HepG2 (cell line): ENCODE data around the gene CD300LF. TPM values are rescaled to one million over a fixed set of nuclear protein-coding genes. Genes with fewer than 3 reads are reported as not detected.

Source experiments
- ARNTL ChIP-seq: sonication (generic); formaldehyde crosslinking; IDR thresholded peaks from 2 replicates; pipeline ENCODE4 v1.4.0; 2020; ENCODE audit warnings: mild to moderate bottlenecking, missing genetic modification reagents
- HCFC1 ChIP-seq: fragments of 150-350 bp; IDR thresholded peaks from 2 replicates; pipeline ENCODE4 v1.6.1; 2014; ENCODE audit warnings: low read depth, low read length
- MXI1 ChIP-seq: IDR thresholded peaks from 3 replicates; pipeline ENCODE4 v1.6.1; 2012; ENCODE audit warnings: low read depth, low read length, inconsistent platforms, borderline replicate concordance
- ONECUT2 ChIP-seq: sonication (generic); formaldehyde crosslinking; IDR thresholded peaks from 2 replicates; pipeline ENCODE4 v1.4.0; 2020; ENCODE audit warnings: missing genetic modification reagents
- PCBP1 ChIP-seq: fragments of 200-400 bp; formaldehyde crosslinking; IDR thresholded peaks from 2 replicates; pipeline ENCODE4 v1.6.1; 2017; ENCODE audit warnings: mild to moderate bottlenecking, low read depth, low read length, borderline replicate concordance
- PHF20 ChIP-seq: sonication (generic); formaldehyde crosslinking; IDR thresholded peaks from 2 replicates; pipeline ENCODE4 v1.5.0; 2020; ENCODE audit warnings: mild to moderate bottlenecking, missing genetic modification reagents
- RBFOX2 ChIP-seq: fragments of 200-400 bp; formaldehyde crosslinking; IDR thresholded peaks from 2 replicates; pipeline ENCODE4 v1.6.1; 2017; ENCODE audit warnings: low read depth, mild to moderate bottlenecking, low read length
- RELA ChIP-seq: sonication (generic); formaldehyde crosslinking; IDR thresholded peaks from 2 replicates; pipeline ENCODE4 v1.4.0; 2020; ENCODE audit warnings: missing genetic modification reagents
- SRSF9 ChIP-seq: fragments of 200-400 bp; formaldehyde crosslinking; IDR thresholded peaks from 2 replicates; pipeline ENCODE4 v1.6.1; 2018; ENCODE audit warnings: borderline replicate concordance, mild to moderate bottlenecking, low read depth, low read length; ENCODE audit not compliant: insufficient read depth, poor library complexity, severe bottlenecking
- SUZ12 ChIP-seq: fragments of 150-350 bp; IDR thresholded peaks from 2 replicates; pipeline ENCODE4 v1.6.1; 2014; ENCODE audit warnings: low read depth, low read length
- ZFP41 ChIP-seq: sonication (generic); formaldehyde crosslinking; IDR thresholded peaks from 2 replicates; pipeline ENCODE4 v1.4.0; 2020; ENCODE audit warnings: mild to moderate bottlenecking, missing genetic modification reagents, borderline replicate concordance
- ZFP90 ChIP-seq: sonication (generic); formaldehyde crosslinking; IDR thresholded peaks from 2 replicates; pipeline ENCODE4 v1.8.0; 2022; ENCODE audit warnings: missing genetic modification reagents, mild to moderate bottlenecking, inconsistent platforms, borderline replicate concordance
- ZNF17 ChIP-seq: sonication (generic); formaldehyde crosslinking; IDR thresholded peaks from 2 replicates; pipeline ENCODE4 v1.5.0; 2020; ENCODE audit warnings: mild to moderate bottlenecking, missing genetic modification reagents
- ZNF354B ChIP-seq: sonication (generic); formaldehyde crosslinking; IDR thresholded peaks from 2 replicates; pipeline ENCODE4 v1.8.0; 2022; ENCODE audit warnings: mild to moderate bottlenecking, missing genetic modification reagents
- ZNF432 ChIP-seq: sonication (generic); formaldehyde crosslinking; IDR thresholded peaks from 2 replicates; pipeline ENCODE4 v1.5.0; 2020; ENCODE audit warnings: missing genetic modification reagents, mild to moderate bottlenecking, borderline replicate concordance
- polyA plus RNA-seq, 8 experiments: library from polyadenylated mRNA; depleted of rRNA in 3 of 8; stranded (reverse) in 7 of 8; unstranded in 1 of 8; fragments of >200 nt; fragmentation: Illumina TruSeq in 4 of 8; extraction: Trizol in 4 of 8; gene quantifications; 2 replicates each; pipeline versions ENCODE4 v1.2.1 to v1.2.3, GENCODE V29; 2011 to 2016; ENCODE audit warnings: low read depth in 4 of 8, missing spikeins in 1 of 8, mixed read lengths in 1 of 8; ENCODE audit not compliant: insufficient read depth in 1 of 8
- total RNA-seq, 5 experiments: library from RNA; depleted of rRNA; stranded (reverse); fragments of >200 nt; fragmentation: Illumina TruSeq; extraction: Trizol; gene quantifications; 2 replicates each; pipeline ENCODE4 v1.2.3, GENCODE V29; 2016; ENCODE audit warnings: low read depth in 1 of 5
- TF ChIP-seq, protein P1 (sequence below): sonication (generic); formaldehyde crosslinking; IDR thresholded peaks from 2 replicates; pipeline ENCODE4 v1.5.1; 2020; ENCODE audit warnings: mild to moderate bottlenecking, missing genetic modification reagents
- TF ChIP-seq, protein P2 (sequence below): sonication (generic); formaldehyde crosslinking; IDR thresholded peaks from 2 replicates; pipeline ENCODE4 v1.9.0; 2021; ENCODE audit warnings: missing genetic modification reagents, mild to moderate bottlenecking, borderline replicate concordance
- TF ChIP-seq, protein P3 (sequence below): IDR thresholded peaks from 2 replicates; pipeline ENCODE4 v1.6.1; 2016; ENCODE audit warnings: missing genetic modification reagents, missing compliant biosample characterization
- TF ChIP-seq, protein P4 (sequence below): sonication (generic); formaldehyde crosslinking; IDR thresholded peaks from 2 replicates; pipeline ENCODE4 v1.4.0; 2020; ENCODE audit warnings: missing genetic modification reagents

Gene CD300LF
- total and polyA plus RNA-seq, 2 of the 13 experiments (the other 11 are each of a cell fraction or from before 2014, with no cell fraction given), result not detected

DNA sequence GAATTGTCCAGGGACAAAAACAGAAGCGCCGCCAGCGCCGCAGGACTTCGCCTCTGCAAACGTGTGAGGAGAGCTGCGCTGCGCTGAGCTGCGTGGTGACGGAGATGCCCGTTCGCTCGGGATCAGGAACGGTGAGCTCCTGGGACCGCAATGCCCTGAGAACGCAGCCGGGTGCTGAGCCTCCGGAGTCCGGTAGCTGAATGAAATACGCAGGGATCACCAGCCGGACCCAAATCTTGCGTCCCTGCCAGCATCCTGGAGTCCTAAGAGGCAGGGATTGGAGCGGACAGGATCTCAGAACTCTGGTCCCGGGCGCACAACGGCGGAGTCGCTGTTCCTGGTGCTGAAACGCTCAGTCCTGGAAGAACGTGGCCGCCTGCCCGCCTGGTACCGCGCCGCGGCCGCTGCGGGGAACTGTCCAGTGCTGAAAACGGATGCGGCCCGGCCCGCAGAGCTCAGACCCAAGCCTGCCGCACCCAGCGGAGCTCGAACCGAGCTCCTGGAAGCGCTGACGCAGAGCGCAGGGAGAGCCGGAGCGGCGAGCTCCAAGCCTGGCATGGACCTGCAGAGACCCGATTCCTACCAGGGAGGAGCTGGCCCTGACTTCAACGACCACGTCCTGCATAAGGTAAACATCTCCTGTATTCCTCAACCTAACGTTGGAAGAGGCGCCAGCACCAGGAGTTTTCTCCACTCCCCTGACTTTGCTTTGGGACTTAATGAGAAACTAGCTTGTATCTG, 41.5 kb downstream of the CD300LF start (continued):
- TF ChIP-seq PCBP1 (no peak), ZNF17 (CRISPR knock-in tag) (peak; percentile 99), ZNF354B (CRISPR knock-in tag) (peak; percentile 100), ZNF432 (peak; percentile 97), HCFC1 (peak; percentile 46; the same call in 1 of the 2 replicates), ZFP90 (CRISPR knock-in tag) (peak; percentile 100), MXI1 (peak; percentile 100), PHF20 (CRISPR knock-in tag) (peak; percentile 87), ZFP41 (CRISPR knock-in tag) (peak; percentile 100), RELA (CRISPR knock-in tag) (peak; percentile 99), RBFOX2 (no peak), SRSF9 (no peak), SUZ12 (no peak), ONECUT2 (CRISPR knock-in tag) (peak; percentile 92), ARNTL (CRISPR knock-in tag) (peak; percentile 96)
- TF ChIP-seq, protein P1, sequence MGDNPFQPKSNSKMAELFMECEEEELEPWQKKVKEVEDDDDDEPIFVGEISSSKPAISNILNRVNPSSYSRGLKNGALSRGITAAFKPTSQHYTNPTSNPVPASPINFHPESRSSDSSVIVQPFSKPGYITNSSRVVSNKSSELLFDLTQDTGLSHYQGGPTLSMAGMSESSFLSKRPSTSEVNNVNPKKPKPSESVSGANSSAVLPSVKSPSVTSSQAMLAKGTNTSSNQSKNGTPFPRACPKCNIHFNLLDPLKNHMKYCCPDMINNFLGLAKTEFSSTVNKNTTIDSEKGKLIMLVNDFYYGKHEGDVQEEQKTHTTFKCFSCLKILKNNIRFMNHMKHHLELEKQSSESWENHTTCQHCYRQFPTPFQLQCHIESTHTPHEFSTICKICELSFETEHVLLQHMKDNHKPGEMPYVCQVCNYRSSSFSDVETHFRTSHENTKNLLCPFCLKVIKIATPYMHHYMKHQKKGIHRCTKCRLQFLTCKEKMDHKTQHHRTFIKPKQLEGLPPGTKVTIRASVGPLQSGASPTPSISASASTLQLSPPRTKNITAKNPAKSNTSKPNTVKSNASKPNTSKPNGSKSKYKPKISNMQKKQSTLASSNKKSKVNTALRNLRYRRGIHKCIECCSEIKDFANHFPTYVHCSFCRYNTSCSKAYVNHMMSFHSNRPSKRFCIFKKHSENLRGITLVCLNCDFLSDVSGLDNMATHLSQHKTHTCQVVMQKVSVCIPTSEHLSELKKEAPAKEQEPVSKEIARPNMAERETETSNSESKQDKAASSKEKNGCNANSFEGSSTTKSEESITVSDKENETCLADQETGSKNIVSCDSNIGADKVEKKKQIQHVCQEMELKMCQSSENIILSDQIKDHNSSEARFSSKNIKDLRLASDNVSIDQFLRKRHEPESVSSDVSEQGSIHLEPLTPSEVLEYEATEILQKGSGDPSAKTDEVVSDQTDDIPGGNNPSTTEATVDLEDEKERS (CRISPR knock-in tag), result peak; percentile 100
- TF ChIP-seq, protein P2, sequence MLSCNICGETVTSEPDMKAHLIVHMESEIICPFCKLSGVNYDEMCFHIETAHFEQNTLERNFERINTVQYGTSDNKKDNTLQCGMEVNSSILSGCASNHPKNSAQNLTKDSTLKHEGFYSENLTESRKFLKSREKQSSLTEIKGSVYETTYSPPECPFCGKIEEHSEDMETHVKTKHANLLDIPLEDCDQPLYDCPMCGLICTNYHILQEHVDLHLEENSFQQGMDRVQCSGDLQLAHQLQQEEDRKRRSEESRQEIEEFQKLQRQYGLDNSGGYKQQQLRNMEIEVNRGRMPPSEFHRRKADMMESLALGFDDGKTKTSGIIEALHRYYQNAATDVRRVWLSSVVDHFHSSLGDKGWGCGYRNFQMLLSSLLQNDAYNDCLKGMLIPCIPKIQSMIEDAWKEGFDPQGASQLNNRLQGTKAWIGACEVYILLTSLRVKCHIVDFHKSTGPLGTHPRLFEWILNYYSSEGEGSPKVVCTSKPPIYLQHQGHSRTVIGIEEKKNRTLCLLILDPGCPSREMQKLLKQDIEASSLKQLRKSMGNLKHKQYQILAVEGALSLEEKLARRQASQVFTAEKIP (CRISPR knock-in tag), result peak; percentile 94; the same call in 1 of the 2 replicates
- TF ChIP-seq, protein P3, sequence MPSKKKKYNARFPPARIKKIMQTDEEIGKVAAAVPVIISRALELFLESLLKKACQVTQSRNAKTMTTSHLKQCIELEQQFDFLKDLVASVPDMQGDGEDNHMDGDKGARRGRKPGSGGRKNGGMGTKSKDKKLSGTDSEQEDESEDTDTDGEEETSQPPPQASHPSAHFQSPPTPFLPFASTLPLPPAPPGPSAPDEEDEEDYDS (CRISPR knock-in tag), result peak; percentile 91
- TF ChIP-seq, protein P4, sequence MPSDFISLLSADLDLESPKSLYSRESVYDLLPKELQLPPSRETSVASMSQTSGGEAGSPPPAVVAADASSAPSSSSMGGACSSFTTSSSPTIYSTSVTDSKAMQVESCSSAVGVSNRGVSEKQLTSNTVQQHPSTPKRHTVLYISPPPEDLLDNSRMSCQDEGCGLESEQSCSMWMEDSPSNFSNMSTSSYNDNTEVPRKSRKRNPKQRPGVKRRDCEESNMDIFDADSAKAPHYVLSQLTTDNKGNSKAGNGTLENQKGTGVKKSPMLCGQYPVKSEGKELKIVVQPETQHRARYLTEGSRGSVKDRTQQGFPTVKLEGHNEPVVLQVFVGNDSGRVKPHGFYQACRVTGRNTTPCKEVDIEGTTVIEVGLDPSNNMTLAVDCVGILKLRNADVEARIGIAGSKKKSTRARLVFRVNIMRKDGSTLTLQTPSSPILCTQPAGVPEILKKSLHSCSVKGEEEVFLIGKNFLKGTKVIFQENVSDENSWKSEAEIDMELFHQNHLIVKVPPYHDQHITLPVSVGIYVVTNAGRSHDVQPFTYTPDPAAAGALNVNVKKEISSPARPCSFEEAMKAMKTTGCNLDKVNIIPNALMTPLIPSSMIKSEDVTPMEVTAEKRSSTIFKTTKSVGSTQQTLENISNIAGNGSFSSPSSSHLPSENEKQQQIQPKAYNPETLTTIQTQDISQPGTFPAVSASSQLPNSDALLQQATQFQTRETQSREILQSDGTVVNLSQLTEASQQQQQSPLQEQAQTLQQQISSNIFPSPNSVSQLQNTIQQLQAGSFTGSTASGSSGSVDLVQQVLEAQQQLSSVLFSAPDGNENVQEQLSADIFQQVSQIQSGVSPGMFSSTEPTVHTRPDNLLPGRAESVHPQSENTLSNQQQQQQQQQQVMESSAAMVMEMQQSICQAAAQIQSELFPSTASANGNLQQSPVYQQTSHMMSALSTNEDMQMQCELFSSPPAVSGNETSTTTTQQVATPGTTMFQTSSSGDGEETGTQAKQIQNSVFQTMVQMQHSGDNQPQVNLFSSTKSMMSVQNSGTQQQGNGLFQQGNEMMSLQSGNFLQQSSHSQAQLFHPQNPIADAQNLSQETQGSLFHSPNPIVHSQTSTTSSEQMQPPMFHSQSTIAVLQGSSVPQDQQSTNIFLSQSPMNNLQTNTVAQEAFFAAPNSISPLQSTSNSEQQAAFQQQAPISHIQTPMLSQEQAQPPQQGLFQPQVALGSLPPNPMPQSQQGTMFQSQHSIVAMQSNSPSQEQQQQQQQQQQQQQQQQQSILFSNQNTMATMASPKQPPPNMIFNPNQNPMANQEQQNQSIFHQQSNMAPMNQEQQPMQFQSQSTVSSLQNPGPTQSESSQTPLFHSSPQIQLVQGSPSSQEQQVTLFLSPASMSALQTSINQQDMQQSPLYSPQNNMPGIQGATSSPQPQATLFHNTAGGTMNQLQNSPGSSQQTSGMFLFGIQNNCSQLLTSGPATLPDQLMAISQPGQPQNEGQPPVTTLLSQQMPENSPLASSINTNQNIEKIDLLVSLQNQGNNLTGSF (CRISPR knock-in tag), result peak; percentile 100
